ENCODE results near the gene ADAD2.

DNA sequence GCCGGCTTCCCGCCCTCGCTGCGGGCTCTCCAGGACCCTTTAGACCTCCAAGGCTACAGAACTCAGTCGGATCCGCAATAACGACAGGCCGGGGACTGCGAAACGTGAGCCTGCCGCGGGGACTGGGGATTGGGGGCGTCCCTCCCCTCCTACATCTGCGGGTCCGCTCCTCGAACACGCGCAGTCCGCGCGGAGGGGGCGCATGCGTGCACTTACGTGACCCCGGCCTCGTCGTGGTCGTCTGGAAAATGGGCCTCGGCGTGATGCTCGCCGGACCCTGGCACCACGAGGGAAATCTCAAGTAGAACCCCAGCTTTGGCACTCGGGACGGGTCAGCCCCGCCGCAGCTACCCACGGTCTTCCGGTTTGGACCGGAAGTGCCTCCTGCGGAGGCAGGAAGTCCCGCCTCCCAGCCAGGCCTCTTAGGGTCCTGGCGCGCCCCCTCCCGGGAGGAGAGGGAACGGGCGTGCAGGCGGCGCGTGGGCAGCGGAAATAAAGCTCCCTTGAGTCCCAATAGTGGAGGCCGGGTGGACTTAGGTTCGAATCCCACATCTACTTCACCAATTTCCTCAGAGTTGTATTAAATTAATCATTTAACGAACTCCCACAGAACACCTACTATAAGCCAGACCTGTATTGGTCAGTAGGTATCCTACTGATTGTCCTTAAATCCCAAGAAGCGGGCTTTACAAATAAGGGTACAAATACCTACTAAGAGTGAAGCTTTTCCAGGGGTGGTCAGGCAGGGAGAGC, 4.1 kb upstream of the ADAD2 start, which contains the start of gene TAF1C:
- TF ChIP-seq POLR2AphosphoS5 (IDR thresholded peaks at IDR 0.05; ENCODE audit: insufficient read depth in 1 of 2, low read depth in 1 of 2), result peak; percentile 84
- TF ChIP-seq, protein P1, sequence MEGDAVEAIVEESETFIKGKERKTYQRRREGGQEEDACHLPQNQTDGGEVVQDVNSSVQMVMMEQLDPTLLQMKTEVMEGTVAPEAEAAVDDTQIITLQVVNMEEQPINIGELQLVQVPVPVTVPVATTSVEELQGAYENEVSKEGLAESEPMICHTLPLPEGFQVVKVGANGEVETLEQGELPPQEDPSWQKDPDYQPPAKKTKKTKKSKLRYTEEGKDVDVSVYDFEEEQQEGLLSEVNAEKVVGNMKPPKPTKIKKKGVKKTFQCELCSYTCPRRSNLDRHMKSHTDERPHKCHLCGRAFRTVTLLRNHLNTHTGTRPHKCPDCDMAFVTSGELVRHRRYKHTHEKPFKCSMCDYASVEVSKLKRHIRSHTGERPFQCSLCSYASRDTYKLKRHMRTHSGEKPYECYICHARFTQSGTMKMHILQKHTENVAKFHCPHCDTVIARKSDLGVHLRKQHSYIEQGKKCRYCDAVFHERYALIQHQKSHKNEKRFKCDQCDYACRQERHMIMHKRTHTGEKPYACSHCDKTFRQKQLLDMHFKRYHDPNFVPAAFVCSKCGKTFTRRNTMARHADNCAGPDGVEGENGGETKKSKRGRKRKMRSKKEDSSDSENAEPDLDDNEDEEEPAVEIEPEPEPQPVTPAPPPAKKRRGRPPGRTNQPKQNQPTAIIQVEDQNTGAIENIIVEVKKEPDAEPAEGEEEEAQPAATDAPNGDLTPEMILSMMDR (IDR thresholded peaks at IDR 0.05), result peak; percentile 89 to 99 (median 91)

Measured in vagina (tissue), 2 donors.